Kidney (tissue), 14 donors: Measurements from ENCODE around the gene HRH2. TPM values are rescaled to one million over a fixed set of nuclear protein-coding genes. Genes with fewer than 3 reads are reported as not detected.

Experiments
- DNase-seq, 5 donors: peaks; one replicate each; pipeline ENCODE4 v3.0.0-alpha.2; 2013 to 2020
- FAIRE-seq: peaks from 2 replicates; lab custom pipeline; 2012; peaks lifted over from hg19 to GRCh38; lab: Jason Lieb, UNC
- H3K27ac ChIP-seq, 2 donors: one replicate each; pipeline ENCODE4 v1.7.0; 2013; ENCODE audit warnings: low read depth in 2 of 2, low read length in 2 of 2, inconsistent platforms in 1 of 2
- H3K27me3 ChIP-seq: one replicate; pipeline ENCODE4 v1.7.1; 2013; ENCODE audit warnings: low read length, inconsistent platforms; ENCODE audit not compliant: control insufficient read depth, insufficient read depth
- H3K36me3 ChIP-seq, 3 donors: one replicate each; pipeline versions ENCODE4 v1.7.0 to v1.7.1; 2013; ENCODE audit warnings: low read length in 3 of 3, control low read depth in 1 of 3, inconsistent platforms in 1 of 3; ENCODE audit not compliant: insufficient read depth in 3 of 3, control insufficient read depth in 2 of 3
- H3K4me1 ChIP-seq, 3 donors: one replicate each; pipeline versions ENCODE4 v1.7.0 to v1.7.1; 2013; ENCODE audit warnings: low read length in 3 of 3, inconsistent platforms in 1 of 3, low read depth in 1 of 3; ENCODE audit not compliant: control insufficient read depth in 2 of 3, insufficient read depth in 2 of 3
- H3K4me3 ChIP-seq, 3 donors: one replicate each; pipeline versions ENCODE4 v1.7.0 to v1.8.1; 2013; ENCODE audit warnings: low read length in 3 of 3, control low read depth in 1 of 3, inconsistent platforms in 1 of 3
- H3K9ac ChIP-seq, 3 donors: one replicate each; pipeline versions ENCODE4 v1.7.0 to v1.7.1; 2013; ENCODE audit warnings: low read length in 3 of 3, control low read depth in 1 of 3, inconsistent platforms in 1 of 3
- H3K9me3 ChIP-seq, 3 donors: one replicate each; pipeline versions ENCODE4 v1.7.0 to v1.7.1; 2013; ENCODE audit warnings: low read length in 3 of 3, control low read depth in 1 of 3, inconsistent platforms in 1 of 3; ENCODE audit not compliant: control insufficient read depth in 2 of 3, insufficient read depth in 1 of 3
- CTCF ChIP-seq: IDR thresholded peaks from 3 replicates; pipeline ENCODE4 v1.5.1; 2012; ENCODE audit warnings: mild to moderate bottlenecking, moderate library complexity, borderline replicate concordance; ENCODE audit not compliant: insufficient read depth; ENCODE audit errors: extremely low read depth
- intact Hi-C: fragments of 100-400 bp; cut with DNase I; formaldehyde crosslinking; loops from one replicate; pipeline ENCODE4 v1.11.1; 2022
- polyA plus RNA-seq: library from polyadenylated mRNA; stranded (reverse); fragments of 350-450 nt; fragmentation: Illumina TruSeq; extraction: RNeasy Lipid Tissue Mini Kit (QIAGEN cat#74804); gene quantifications from one replicate; pipeline ENCODE4 v1.2.3, GENCODE V29; 2014; ENCODE audit warnings: low read depth, low replicate concordance; ENCODE audit not compliant: insufficient read depth
- total RNA-seq: library from RNA; stranded (reverse); fragmentation: NEBNext Ultra II Directional; extraction: Animal tissue kit (Norgen Biotek cat#: 25700); gene quantifications from one replicate; pipeline ENCODE4 v1.2.1, GENCODE V29; 2021
- donor health status: control.
- donor health status: control.
- donor health status: control.
- donor health status: control.
- donor health status: control.
- donor health status: DM: yes; HTN: yes; CAD: no.
- donor health status: Normal renal cell carcinoma (clear cell type).

HRH2 gene
- total and polyA plus RNA-seq, 2 donors from 2014 or later = 1.9 to 10.6 TPM

GRCh38 chr5:175629261-175629660, 28.6 kb upstream of the HRH2 start:
- H3K4me3 ChIP-seq = no peak overlapping the region
- peaks cover 0 to 9% (median 5%) of the 10 kb centered on the region in 3 donors for H3K9me3 ChIP-seq
- no peak for TF ChIP-seq CTCF
- H3K9ac ChIP-seq = no peak overlapping the region
- no peaks in the 10 kb centered on the region for H3K27me3 ChIP-seq
- DNase-seq (no peak), FAIRE-seq (no peak)
- no peaks in the 10 kb centered on the region for H3K4me1 ChIP-seq
- intact Hi-C loops = no loop called here
- no peaks in the 10 kb centered on the region for H3K36me3 ChIP-seq
- no peak overlapping the region for H3K27ac ChIP-seq

GRCh38 chr5:175629793-175630192, 28.1 kb upstream of the HRH2 start:
- TF ChIP-seq CTCF = no peak
- Histone ChIP-seq H3K4me3 (no peak overlapping the region), H3K9ac (no peak overlapping the region), H3K27me3 (no peaks in the 10 kb centered on the region), H3K9me3 (peaks cover 0 to 9% (median 5%) of the 10 kb centered on the region in 3 donors), H3K27ac (no peak overlapping the region), H3K36me3 (no peaks in the 10 kb centered on the region), H3K4me1 (no peaks in the 10 kb centered on the region)
- intact Hi-C loops = no loop called here
- FAIRE-seq (no peak), DNase-seq (no peak)

DNA sequence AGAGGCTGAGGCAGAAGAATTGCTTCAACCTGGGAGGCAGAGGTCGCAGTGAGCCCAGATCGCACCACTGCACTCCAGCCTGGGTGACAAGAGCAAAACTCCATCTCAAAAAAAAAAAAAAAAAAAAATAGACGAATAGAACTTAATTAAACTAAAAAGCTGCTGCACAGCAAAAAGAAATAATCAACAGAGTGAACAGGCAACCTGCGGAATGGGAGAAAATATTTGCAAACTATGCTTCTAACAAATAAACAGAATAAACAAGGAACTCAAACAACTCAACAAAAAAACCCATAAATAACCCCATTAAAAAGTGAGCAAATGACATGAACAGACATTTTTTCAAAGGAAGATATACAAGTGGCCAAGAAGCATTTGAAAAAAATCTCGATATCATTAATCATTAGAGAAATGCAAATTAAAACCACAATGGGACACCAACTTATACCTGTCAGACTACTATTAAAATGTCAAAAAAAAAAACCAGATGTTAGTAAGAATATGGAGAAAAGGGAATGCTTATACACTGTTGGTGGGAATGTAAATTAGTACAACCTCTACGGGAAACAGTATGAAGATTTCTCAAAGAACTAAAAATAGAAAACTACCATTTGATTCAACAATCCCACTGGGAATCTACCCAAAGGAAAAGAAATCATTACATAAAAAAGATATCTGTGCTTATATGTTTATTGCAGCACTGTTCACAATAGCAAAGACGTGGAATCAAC, 21.9 kb upstream of the HRH2 start:
- no peak overlapping the region for H3K4me3 ChIP-seq
- no peak for DNase-seq
- H3K9ac ChIP-seq = no peak overlapping the region
- H3K27ac ChIP-seq = no peak overlapping the region
- no peak for TF ChIP-seq CTCF
- no peaks in the 10 kb centered on the region for H3K36me3 ChIP-seq
- H3K4me1 ChIP-seq = no peaks in the 10 kb centered on the region
- no peaks in the 10 kb centered on the region for H3K9me3 ChIP-seq
- intact Hi-C loops = no loop called here
- FAIRE-seq = no peak
- no peaks in the 10 kb centered on the region for H3K27me3 ChIP-seq
